Activated CD4-positive, alpha-beta T cell treated with anti-CD3 and anti-CD28 coated beads, Interleukin-2, amount 10 ng/mL, durations not matched to agents 24 days and 14 days (primary cell): ENCODE data around the gene INPP5A. TPM values are rescaled to one million over a fixed set of nuclear protein-coding genes. Genes with fewer than 3 reads are reported as not detected.
"Not testable (repeated sequence)": the region's sequence is repeated elsewhere in the genome, so short reads cannot be mapped to it uniquely, and the experiment has no call there.

Experiments
- DNase-seq: peaks from one replicate; pipeline ENCODE4 v3.0.0; 2022
- H3K27ac Mint-ChIP-seq: one replicate; pipeline ENCODE4 v1.8.0; 2022; ENCODE audit warnings: mild to moderate bottlenecking, mixed read lengths
- H3K27me3 Mint-ChIP-seq: one replicate; pipeline ENCODE4 v1.8.0; 2022; ENCODE audit warnings: mixed read lengths
- H3K36me3 Mint-ChIP-seq: one replicate; pipeline ENCODE4 v1.8.0; 2022; ENCODE audit warnings: low read depth, mild to moderate bottlenecking, mixed read lengths
- H3K4me1 Mint-ChIP-seq: one replicate; pipeline ENCODE4 v1.8.0; 2021; ENCODE audit warnings: mixed read lengths
- H3K4me3 Mint-ChIP-seq: one replicate; pipeline ENCODE4 v1.8.0; 2022; ENCODE audit warnings: mild to moderate bottlenecking, moderate library complexity, mixed read lengths
- H3K9me3 Mint-ChIP-seq: one replicate; pipeline ENCODE4 v1.8.0; 2021; ENCODE audit warnings: mixed read lengths
- intact Hi-C: fragments of 100-400 bp; cut with micrococcal nuclease; formaldehyde crosslinking; loops from one replicate; pipeline ENCODE4 v1.15.1; 2023
- total RNA-seq: library from RNA; stranded (reverse); gene quantifications from 2 replicates; pipeline ENCODE4 v1.2.3, GENCODE V29; 2022

The INPP5A gene
- total RNA-seq, 1 donor from 2014 or later = 10.3 TPM

- Mint-ChIP-seq H3K36me3 (peaks cover 31% of the 10 kb centered on the region), H3K4me1 (no peaks in the 10 kb centered on the region), H3K27me3 (no peaks in the 10 kb centered on the region), H3K9me3 (no peaks in the 10 kb centered on the region), H3K4me3 (no peak overlapping the region), H3K27ac (no peak overlapping the region)
- no peak for DNase-seq
- intact Hi-C loops = no loop called here
Measured at GRCh38 chr10:132770061-132771021, 232.8 kb downstream of the INPP5A start.

GRCh38 chr10:132772816-132773215, 235.2 kb downstream of the INPP5A start:
- intact Hi-C loops, DNase-seq, H3K9me3 Mint-ChIP-seq, H3K4me3 Mint-ChIP-seq, H3K27me3 Mint-ChIP-seq, H3K27ac Mint-ChIP-seq, H3K4me1 Mint-ChIP-seq: not testable (repeated sequence)
- H3K36me3 Mint-ChIP-seq = peaks cover 23% of the 10 kb centered on the region

- H3K4me1 Mint-ChIP-seq = no peaks in the 10 kb centered on the region
- no peaks in the 10 kb centered on the region for H3K9me3 Mint-ChIP-seq
- no peak overlapping the region for H3K27ac Mint-ChIP-seq
- intact Hi-C loops = no loop called here
- no peak for DNase-seq
- no peak overlapping the region for H3K4me3 Mint-ChIP-seq
- no peaks in the 10 kb centered on the region for H3K27me3 Mint-ChIP-seq
- peaks cover 12% of the 10 kb centered on the region for H3K36me3 Mint-ChIP-seq
Measured at GRCh38 chr10:132774181-132774901, 236.8 kb downstream of the INPP5A start.

- Mint-ChIP-seq H3K4me3 (no peak overlapping the region), H3K36me3 (peaks cover 11% of the 10 kb centered on the region), H3K27me3 (no peaks in the 10 kb centered on the region), H3K9me3 (no peaks in the 10 kb centered on the region), H3K4me1 (no peaks in the 10 kb centered on the region), H3K27ac (no peak overlapping the region)
- intact Hi-C loops = no loop called here
- DNase-seq = no peak
Measured at GRCh38 chr10:132774902-132775863, 237.6 kb downstream of the INPP5A start.

GRCh38 chr10:132776186-132776585, 238.6 kb downstream of the INPP5A start:
- intact Hi-C loops = no loop called here
- Mint-ChIP-seq H3K27ac (no peak overlapping the region), H3K4me3 (no peak overlapping the region), H3K27me3 (no peaks in the 10 kb centered on the region), H3K9me3 (no peaks in the 10 kb centered on the region), H3K36me3 (peaks cover 6% of the 10 kb centered on the region), H3K4me1 (no peaks in the 10 kb centered on the region)
- no peak for DNase-seq

- Mint-ChIP-seq H3K36me3 (peaks cover 5% of the 10 kb centered on the region), H3K9me3 (no peaks in the 10 kb centered on the region), H3K4me1 (no peaks in the 10 kb centered on the region), H3K27ac (no peak overlapping the region), H3K4me3 (no peak overlapping the region), H3K27me3 (no peaks in the 10 kb centered on the region)
- no peak for DNase-seq
- intact Hi-C loops = no loop called here
Measured at GRCh38 chr10:132776821-132777220, 239.2 kb downstream of the INPP5A start.

- no peaks in the 10 kb centered on the region for H3K4me1 Mint-ChIP-seq
- intact Hi-C loops = no loop called here
- no peak overlapping the region for H3K27ac Mint-ChIP-seq
- H3K4me3 Mint-ChIP-seq = no peak overlapping the region
- H3K27me3 Mint-ChIP-seq = no peaks in the 10 kb centered on the region
- H3K9me3 Mint-ChIP-seq = no peaks in the 10 kb centered on the region
- H3K36me3 Mint-ChIP-seq = peaks cover 6% of the 10 kb centered on the region
- DNase-seq = no peak
Measured at GRCh38 chr10:132777441-132777840, 239.9 kb downstream of the INPP5A start.

- no peak for DNase-seq
- H3K9me3 Mint-ChIP-seq = no peaks in the 10 kb centered on the region
- H3K36me3 Mint-ChIP-seq = peaks cover 10% of the 10 kb centered on the region
- intact Hi-C loops = loop anchor here (10.0 kb wide), 1 partner anchor 125 kb away; no protein-coding TSS in a partner anchor
- H3K4me1 Mint-ChIP-seq = no peaks in the 10 kb centered on the region
- no peak overlapping the region for H3K4me3 Mint-ChIP-seq
- no peak overlapping the region for H3K27ac Mint-ChIP-seq
- peaks cover 15% of the 10 kb centered on the region for H3K27me3 Mint-ChIP-seq
Measured at GRCh38 chr10:132779549-132780294, 242.1 kb downstream of the INPP5A start.

- no peaks in the 10 kb centered on the region for H3K4me1 Mint-ChIP-seq
- no peaks in the 10 kb centered on the region for H3K9me3 Mint-ChIP-seq
- no peak overlapping the region for H3K27ac Mint-ChIP-seq
- intact Hi-C loops = loop anchor here (10.0 kb wide), 1 partner anchor 126 kb away; no protein-coding TSS in a partner anchor
- no peak overlapping the region for H3K4me3 Mint-ChIP-seq
- DNase-seq = no peak
- H3K36me3 Mint-ChIP-seq = peaks cover 10% of the 10 kb centered on the region
- peaks cover 15% of the 10 kb centered on the region for H3K27me3 Mint-ChIP-seq
Measured at GRCh38 chr10:132780356-132780755, 242.8 kb downstream of the INPP5A start.

- Mint-ChIP-seq H3K27ac (no peak overlapping the region), H3K4me3 (no peak overlapping the region), H3K9me3 (no peaks in the 10 kb centered on the region), H3K27me3 (peaks cover 15% of the 10 kb centered on the region), H3K36me3 (peaks cover 10% of the 10 kb centered on the region), H3K4me1 (no peaks in the 10 kb centered on the region)
- DNase-seq = no peak
- intact Hi-C loops = loop anchor here (10.0 kb wide), 1 partner anchor 127 kb away; no protein-coding TSS in a partner anchor
Measured at GRCh38 chr10:132781556-132781955, 244.0 kb downstream of the INPP5A start.

GRCh38 chr10:132783165-132783939, 245.8 kb downstream of the INPP5A start:
- Mint-ChIP-seq H3K4me3 (no peak overlapping the region), H3K27ac (no peak overlapping the region)
- intact Hi-C loops = loop anchor here (10.0 kb wide), 1 partner anchor 129 kb away; no protein-coding TSS in a partner anchor

More at GRCh38 chr10:132783165-132783939, 245.8 kb downstream of the INPP5A start:
- H3K27me3 Mint-ChIP-seq = peaks cover 15% of the 10 kb centered on the region
- no peaks in the 10 kb centered on the region for H3K4me1 Mint-ChIP-seq
- DNase-seq = no peak
- no peaks in the 10 kb centered on the region for H3K9me3 Mint-ChIP-seq
- peaks cover 10% of the 10 kb centered on the region for H3K36me3 Mint-ChIP-seq
